H9 (cell line): ENCODE results near the gene MKI67. TPM values are rescaled to one million over a fixed set of nuclear protein-coding genes. Genes with fewer than 3 reads are reported as not detected.

Experiments used
- DNase-seq: peaks from one replicate; pipeline ENCODE4 v3.0.0-alpha.2; 2017
- H2AFZ ChIP-seq: one replicate; pipeline ENCODE4 v1.6.1; 2013; ENCODE audit warnings: mild to moderate bottlenecking, low read length, control low read depth, moderate library complexity
- H2AK5ac ChIP-seq: 2 replicates; pipeline ENCODE4 v1.6.1; 2013; ENCODE audit warnings: low read length, control low read depth, mixed read lengths; ENCODE audit not compliant: insufficient read length
- H2BK120ac ChIP-seq: one replicate; pipeline ENCODE4 v1.6.1; 2013; ENCODE audit warnings: low read depth, mild to moderate bottlenecking, low read length, control low read depth, inconsistent platforms; ENCODE audit not compliant: poor library complexity, severe bottlenecking
- H2BK12ac ChIP-seq: 2 replicates; pipeline ENCODE4 v1.6.1; 2013; ENCODE audit warnings: low read length, control low read depth, mixed read lengths, low read depth; ENCODE audit not compliant: insufficient read length
- H2BK15ac ChIP-seq: 2 replicates; pipeline ENCODE4 v1.6.1; 2013; ENCODE audit warnings: low read depth, low read length, control low read depth
- H2BK20ac ChIP-seq: one replicate; pipeline ENCODE4 v1.6.1; 2013; ENCODE audit warnings: low read depth, mild to moderate bottlenecking, low read length, control low read depth, inconsistent platforms; ENCODE audit not compliant: poor library complexity, severe bottlenecking
- H2BK5ac ChIP-seq: 2 replicates; pipeline ENCODE4 v1.6.1; 2013; ENCODE audit warnings: low read length, control low read depth, mixed read lengths; ENCODE audit not compliant: insufficient read length
- H3K14ac ChIP-seq: 2 replicates; pipeline ENCODE4 v1.6.1; 2013; ENCODE audit warnings: low read length, control low read depth; ENCODE audit not compliant: insufficient read depth
- H3K18ac ChIP-seq: 2 replicates; pipeline ENCODE4 v1.6.1; 2013; ENCODE audit warnings: low read depth, mild to moderate bottlenecking, mixed read lengths, low read length, control low read depth; ENCODE audit not compliant: insufficient read length
- H3K23ac ChIP-seq: 2 replicates; pipeline ENCODE4 v1.6.1; 2013; ENCODE audit warnings: low read length, control low read depth, mixed read lengths, low read depth; ENCODE audit not compliant: insufficient read length
- H3K23me2 ChIP-seq: 2 replicates; pipeline ENCODE4 v1.6.1; 2013; ENCODE audit warnings: low read depth, mild to moderate bottlenecking, mixed read lengths, low read length, control low read depth; ENCODE audit not compliant: insufficient read length, poor library complexity, severe bottlenecking
- H3K27ac ChIP-seq: 2 replicates; pipeline ENCODE4 v1.5.1; 2013; ENCODE audit warnings: low read length, control low read depth, mixed read lengths, low read depth; ENCODE audit not compliant: insufficient read length
- H3K27me3 ChIP-seq: 2 replicates; pipeline ENCODE4 v1.6.1; 2013; ENCODE audit warnings: low read length, control low read depth, inconsistent platforms; ENCODE audit not compliant: insufficient read depth
- H3K4ac ChIP-seq: 2 replicates; pipeline ENCODE4 v1.6.1; 2013; ENCODE audit warnings: low read depth, mild to moderate bottlenecking, control low read depth, inconsistent platforms, low read length, moderate library complexity
- H3K4me1 ChIP-seq: 2 replicates; pipeline ENCODE4 v1.6.1; 2013; ENCODE audit warnings: low read length, control low read depth, inconsistent platforms; ENCODE audit not compliant: insufficient read depth
- H3K4me2 ChIP-seq: 2 replicates; pipeline ENCODE4 v1.6.1; 2013; ENCODE audit warnings: low read length, control low read depth, mixed read lengths; ENCODE audit not compliant: insufficient read length, insufficient read depth
- H3K56ac ChIP-seq: 2 replicates; pipeline ENCODE4 v1.6.1; 2013; ENCODE audit warnings: low read depth, mild to moderate bottlenecking, mixed read lengths, low read length, control low read depth; ENCODE audit not compliant: insufficient read length
- H3K79me1 ChIP-seq: 2 replicates; pipeline ENCODE4 v1.6.1; 2013; ENCODE audit warnings: low read depth, mild to moderate bottlenecking, moderate library complexity, low read length, control low read depth, inconsistent platforms; ENCODE audit not compliant: insufficient read depth, poor library complexity, severe bottlenecking
- H3K79me2 ChIP-seq: 2 replicates; pipeline ENCODE4 v1.6.1; 2013; ENCODE audit warnings: low read length, control low read depth, inconsistent platforms; ENCODE audit not compliant: insufficient read depth
- H3K9ac ChIP-seq: 2 replicates; pipeline ENCODE4 v1.6.1; 2013; ENCODE audit warnings: low read length, control low read depth, mixed read lengths; ENCODE audit not compliant: insufficient read length; ENCODE audit errors: extremely low read depth
- H3K9me3 ChIP-seq: one replicate; pipeline ENCODE4 v1.6.1; 2013; ENCODE audit warnings: low read depth, low read length, inconsistent platforms; ENCODE audit not compliant: control insufficient read depth
- H3T11ph ChIP-seq: one replicate; pipeline ENCODE4 v1.6.1; 2013; ENCODE audit warnings: mild to moderate bottlenecking, low read length, control low read depth, inconsistent platforms
- H4K20me1 ChIP-seq: one replicate; pipeline ENCODE4 v1.6.1; 2013; ENCODE audit not compliant: control insufficient read depth, insufficient read length, insufficient read depth
- H4K5ac ChIP-seq: 2 replicates; pipeline ENCODE4 v1.6.1; 2013; ENCODE audit warnings: low read depth, mild to moderate bottlenecking, mixed read lengths, low read length, control low read depth; ENCODE audit not compliant: insufficient read length
- H4K8ac ChIP-seq: replicated peaks from 2 replicates; pipeline ENCODE4 v1.6.1; 2013; ENCODE audit warnings: low read length, control low read depth, mixed read lengths, low read depth; ENCODE audit not compliant: insufficient read length
- H4K91ac ChIP-seq: 2 replicates; pipeline ENCODE4 v1.6.1; 2013; ENCODE audit warnings: low read depth, mild to moderate bottlenecking, moderate library complexity, mixed read lengths, low read length, control low read depth; ENCODE audit not compliant: insufficient read length
- H3K27ac Mint-ChIP-seq, 3 experiments: 2 replicates in 2 of 3; 3 replicates in 1 of 3; pipeline ENCODE4 v1.8.0; 2020 to 2021; ENCODE audit warnings: mixed read lengths in 3 of 3, mild to moderate bottlenecking in 1 of 3, moderate library complexity in 1 of 3
- H3K27me3 Mint-ChIP-seq: 2 replicates; pipeline ENCODE4 v1.8.0; 2021; ENCODE audit warnings: low read depth, mild to moderate bottlenecking, moderate library complexity, mixed read lengths
- H3K36me3 Mint-ChIP-seq, 3 experiments: 2 replicates in 2 of 3; 3 replicates in 1 of 3; pipeline ENCODE4 v1.8.0; 2020 to 2021; ENCODE audit warnings: low read depth in 3 of 3, mixed read lengths in 3 of 3; ENCODE audit not compliant: insufficient read depth in 1 of 3
- H3K4me1 Mint-ChIP-seq, 2 experiments: 2 replicates each; pipeline ENCODE4 v1.8.0; 2020; ENCODE audit warnings: mixed read lengths in 2 of 2
- H3K4me3 Mint-ChIP-seq, 2 experiments: 2 replicates in 1 of 2; 3 replicates in 1 of 2; pipeline ENCODE4 v1.8.0; 2020 to 2021; ENCODE audit warnings: mild to moderate bottlenecking in 2 of 2, mixed read lengths in 2 of 2, moderate library complexity in 1 of 2
- H3K9me3 Mint-ChIP-seq, 2 experiments: 2 replicates in 1 of 2; 3 replicates in 1 of 2; pipeline ENCODE4 v1.8.0; 2020; ENCODE audit warnings: mild to moderate bottlenecking in 2 of 2, mixed read lengths in 2 of 2, moderate library complexity in 1 of 2
- WGBS: extraction: QIAGEN DNeasy Blood & Tissue Kit; methylation state at CpG from one replicate; pipeline ENCODE4 v1.1.7; 2013; ENCODE audit warnings: missing lambda C conversion rate, low lambda C conversion rate, mixed read lengths; ENCODE audit not compliant: insufficient read length; ENCODE audit errors: extremely low coverage; 5-methylcytosine and 5-hydroxymethylcytosine counted together
- total RNA-seq: library from RNA; stranded (reverse); gene quantifications from 2 replicates; pipeline ENCODE4 v1.2.1, GENCODE V29; 2021
- TF ChIP-seq, protein P1 (sequence below): fragments of 200-600 bp; sonication (generic); conservative IDR thresholded peaks from 3 replicates; pipeline ENCODE4 v1.8.0; 2021; ENCODE audit warnings: antibody characterized with exemption, mild to moderate bottlenecking

Gene MKI67
- total RNA-seq, 1 experiment from 2014 or later: 108 TPM

- no peaks in the 10 kb centered on the region for H3K9me3 Mint-ChIP-seq
- no peak overlapping the region for H2BK5ac ChIP-seq
- no peaks in the 10 kb centered on the region for H3K9me3 ChIP-seq
- DNase-seq: no peak
- H2BK12ac ChIP-seq: no peak overlapping the region
- no peak overlapping the region for H3K4me3 Mint-ChIP-seq
- no peak overlapping the region for H2AK5ac ChIP-seq
- H3K4me1 Mint-ChIP-seq: no peaks in the 10 kb centered on the region
- H3K4me2 ChIP-seq: no peak overlapping the region
- H3K27me3 ChIP-seq: no peaks in the 10 kb centered on the region
- H3K79me1 ChIP-seq: no peaks in the 10 kb centered on the region
- H4K5ac ChIP-seq: no peak overlapping the region
- H3T11ph ChIP-seq: no peak overlapping the region
- TF ChIP-seq, protein P1, sequence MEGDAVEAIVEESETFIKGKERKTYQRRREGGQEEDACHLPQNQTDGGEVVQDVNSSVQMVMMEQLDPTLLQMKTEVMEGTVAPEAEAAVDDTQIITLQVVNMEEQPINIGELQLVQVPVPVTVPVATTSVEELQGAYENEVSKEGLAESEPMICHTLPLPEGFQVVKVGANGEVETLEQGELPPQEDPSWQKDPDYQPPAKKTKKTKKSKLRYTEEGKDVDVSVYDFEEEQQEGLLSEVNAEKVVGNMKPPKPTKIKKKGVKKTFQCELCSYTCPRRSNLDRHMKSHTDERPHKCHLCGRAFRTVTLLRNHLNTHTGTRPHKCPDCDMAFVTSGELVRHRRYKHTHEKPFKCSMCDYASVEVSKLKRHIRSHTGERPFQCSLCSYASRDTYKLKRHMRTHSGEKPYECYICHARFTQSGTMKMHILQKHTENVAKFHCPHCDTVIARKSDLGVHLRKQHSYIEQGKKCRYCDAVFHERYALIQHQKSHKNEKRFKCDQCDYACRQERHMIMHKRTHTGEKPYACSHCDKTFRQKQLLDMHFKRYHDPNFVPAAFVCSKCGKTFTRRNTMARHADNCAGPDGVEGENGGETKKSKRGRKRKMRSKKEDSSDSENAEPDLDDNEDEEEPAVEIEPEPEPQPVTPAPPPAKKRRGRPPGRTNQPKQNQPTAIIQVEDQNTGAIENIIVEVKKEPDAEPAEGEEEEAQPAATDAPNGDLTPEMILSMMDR: no peak
- WGBS: no CpG with 5 or more reads among the region's 4 CpGs
- H4K20me1 ChIP-seq: no peaks in the 10 kb centered on the region
- H3K4me1 ChIP-seq: no peaks in the 10 kb centered on the region
- no peak overlapping the region for H3K23ac ChIP-seq
- no peak overlapping the region for H3K27ac ChIP-seq
- H3K36me3 Mint-ChIP-seq: peaks cover 47 to 88% (median 72%) of the 10 kb centered on the region in 3 experiments
- no peak overlapping the region for H2BK120ac ChIP-seq
- no peaks in the 10 kb centered on the region for H3K23me2 ChIP-seq
- H3K18ac ChIP-seq: no peak overlapping the region
- H3K79me2 ChIP-seq: no peaks in the 10 kb centered on the region
- H3K27ac Mint-ChIP-seq: no peak overlapping the region
- no peak overlapping the region for H2BK15ac ChIP-seq
- H2BK20ac ChIP-seq: no peak overlapping the region
- no peak overlapping the region for H2AFZ ChIP-seq
- H4K8ac ChIP-seq: no peak overlapping the region
- no peaks in the 10 kb centered on the region for H3K27me3 Mint-ChIP-seq
- no peak overlapping the region for H3K56ac ChIP-seq
- H4K91ac ChIP-seq: no peak overlapping the region
- H3K14ac ChIP-seq: no peak overlapping the region
- no peak overlapping the region for H3K9ac ChIP-seq
- H3K4ac ChIP-seq: no peak overlapping the region
Measured at GRCh38 chr10:128116187-128116586, 10.0 kb downstream of the MKI67 start.
